Thyroid gland (tissue), 4 donors: ENCODE data around the gene CCSER1. TPM values are rescaled to one million over a fixed set of nuclear protein-coding genes. Genes with fewer than 3 reads are reported as not detected.

Experiments used
- DNase-seq, 2 donors: peaks; one replicate each; pipeline ENCODE4 v3.0.0-alpha.2; 2019
- H3K27ac ChIP-seq, 3 donors: fragments of 200-600 bp; sonication (generic); 1 replicate in 2 of 3; 2 replicates in 1 of 3; pipeline ENCODE4 v1.5.1; 2016 to 2019; ENCODE audit warnings: mild to moderate bottlenecking in 1 of 3, moderate library complexity in 1 of 3
- H3K27me3 ChIP-seq: fragments of 200-600 bp; sonication (generic); one replicate; pipeline ENCODE4 v1.5.1; 2019
- H3K36me3 ChIP-seq, 2 donors: fragments of 200-600 bp; sonication (generic); one replicate each; pipeline ENCODE4 v1.5.1; 2016 to 2019
- H3K4me1 ChIP-seq, 2 donors: fragments of 200-600 bp; sonication (generic); one replicate each; pipeline ENCODE4 v1.5.1; 2017 to 2019
- H3K4me3 ChIP-seq, 3 donors: fragments of 200-600 bp; sonication (generic); replicated peaks in 1 of 3; 1 replicate in 2 of 3; 2 replicates in 1 of 3; pipeline ENCODE4 v1.5.1; 2016; ENCODE audit warnings: mild to moderate bottlenecking in 1 of 3
- H3K9me3 ChIP-seq: fragments of 200-600 bp; sonication (generic); one replicate; pipeline ENCODE4 v1.5.1; 2017
- CTCF ChIP-seq, 6 experiments: fragments of 200-600 bp in 3 of 6; fragments of 450-650 bp in 3 of 6; sonication (generic) in 3 of 6; IDR thresholded peaks; one replicate each; pipeline ENCODE4 v1.5.1; 2016 to 2019; ENCODE audit warnings: antibody characterized with exemption in 6 of 6, mild to moderate bottlenecking in 2 of 6, inconsistent platforms in 1 of 6, moderate library complexity in 1 of 6
- POLR2A ChIP-seq, 2 donors: fragments of 450-650 bp; IDR thresholded peaks; one replicate each; pipeline ENCODE4 v1.6.1; 2017; ENCODE audit warnings: antibody characterized with exemption in 2 of 2, mild to moderate bottlenecking in 2 of 2, moderate library complexity in 1 of 2
- whole genome bisulfite sequencing, 2 donors: methylation state at CpG; one replicate each; pipeline ENCODE4 v1.1.5; 2017; 5-methylcytosine and 5-hydroxymethylcytosine counted together
- intact Hi-C: fragments of 100-400 bp; cut with DNase I; formaldehyde crosslinking; loops from one replicate; pipeline ENCODE4 v1.15.1; 2023
- total RNA-seq, 4 donors: library from RNA; depleted of rRNA; stranded (reverse); fragments of >200 nt; gene quantifications; one replicate each; pipeline ENCODE4 v1.2.3, GENCODE V29; 2016

CCSER1 gene
- total RNA-seq, 4 donors from 2014 or later, result 37.7 to 52.3 (median 43.3) TPM

- Histone ChIP-seq H3K4me1 (no peaks in the 10 kb centered on the region), H3K27ac (no peak overlapping the region), H3K36me3 (no peaks in the 10 kb centered on the region), H3K27me3 (no peaks in the 10 kb centered on the region), H3K9me3 (no peaks in the 10 kb centered on the region), H3K4me3 (no peak overlapping the region)
- intact Hi-C loops, result no loop called here
- WGBS, 2 donors, result 62 to 77% methylated on average over 1 of the region's 1 CpG
- no peak for TF ChIP-seq CTCF (IDR thresholded peaks at IDR 0.05)
- TF ChIP-seq POLR2A (IDR thresholded peaks at IDR 0.05), result no peak
- DNase-seq, result no peak
These were observed 603.6 kb downstream of the CCSER1 start for GRCh38 chr4:90730752-90731151.

- Histone ChIP-seq H3K4me3 (no peak overlapping the region), H3K27me3 (no peaks in the 10 kb centered on the region), H3K27ac (no peak overlapping the region), H3K4me1 (no peaks in the 10 kb centered on the region), H3K9me3 (no peaks in the 10 kb centered on the region), H3K36me3 (no peaks in the 10 kb centered on the region)
- intact Hi-C loops, result no loop called here
- WGBS, 2 donors, result 79 to 87% methylated on average over 1 of the region's 1 CpG
- no peak for DNase-seq
- TF ChIP-seq POLR2A (IDR thresholded peaks at IDR 0.05) (no peak), CTCF (IDR thresholded peaks at IDR 0.05) (no peak)
These were observed 606.0 kb downstream of the CCSER1 start for GRCh38 chr4:90733211-90733610.

GRCh38 chr4:90745176-90745575 lies 618.0 kb downstream of the CCSER1 start:
- Histone ChIP-seq H3K27me3 (no peaks in the 10 kb centered on the region), H3K27ac (no peak overlapping the region), H3K36me3 (no peaks in the 10 kb centered on the region), H3K9me3 (no peaks in the 10 kb centered on the region), H3K4me1 (no peaks in the 10 kb centered on the region), H3K4me3 (no peak overlapping the region)
- DNase-seq, result no peak
- TF ChIP-seq POLR2A (IDR thresholded peaks at IDR 0.05) (no peak), CTCF (IDR thresholded peaks at IDR 0.05) (no peak)
- intact Hi-C loops, result no loop called here
- 95 to 99% methylated on average over 4 of the region's 4 CpGs for WGBS, 2 donors

GRCh38 chr4:90753068-90753467 lies 625.9 kb downstream of the CCSER1 start:
- H3K27ac ChIP-seq, result no peak overlapping the region
- intact Hi-C loops, result no loop called here
- no peak for TF ChIP-seq CTCF (IDR thresholded peaks at IDR 0.05)
- no peak for TF ChIP-seq POLR2A (IDR thresholded peaks at IDR 0.05)

GRCh38 chr4:90757534-90758060 lies 630.4 kb downstream of the CCSER1 start:
- no peak for DNase-seq
- Histone ChIP-seq H3K27me3 (no peaks in the 10 kb centered on the region), H3K36me3 (no peaks in the 10 kb centered on the region), H3K27ac (no peak overlapping the region), H3K4me1 (no peaks in the 10 kb centered on the region), H3K9me3 (no peaks in the 10 kb centered on the region), H3K4me3 (no peak overlapping the region)
- TF ChIP-seq CTCF (IDR thresholded peaks at IDR 0.05), result no peak
- no peak for TF ChIP-seq POLR2A (IDR thresholded peaks at IDR 0.05)
- WGBS, 2 donors, result 59 to 75% methylated on average over 2 of the region's 2 CpGs
- intact Hi-C loops, result no loop called here

More at GRCh38 chr4:90753068-90753467, 625.9 kb downstream of the CCSER1 start:
- no peak overlapping the region for H3K4me3 ChIP-seq
- DNase-seq, result no peak
- no peaks in the 10 kb centered on the region for H3K36me3 ChIP-seq
- no peaks in the 10 kb centered on the region for H3K4me1 ChIP-seq
- no peaks in the 10 kb centered on the region for H3K9me3 ChIP-seq
- H3K27me3 ChIP-seq, result no peaks in the 10 kb centered on the region
